ENCODE data around the gene MYO15A. TPM values are rescaled to one million over a fixed set of nuclear protein-coding genes. Genes with fewer than 3 reads are reported as not detected.

MYO15A gene
- polyA plus RNA-seq, 3 donors = 0.31 to 4.4 (median 0.56) TPM

DNA sequence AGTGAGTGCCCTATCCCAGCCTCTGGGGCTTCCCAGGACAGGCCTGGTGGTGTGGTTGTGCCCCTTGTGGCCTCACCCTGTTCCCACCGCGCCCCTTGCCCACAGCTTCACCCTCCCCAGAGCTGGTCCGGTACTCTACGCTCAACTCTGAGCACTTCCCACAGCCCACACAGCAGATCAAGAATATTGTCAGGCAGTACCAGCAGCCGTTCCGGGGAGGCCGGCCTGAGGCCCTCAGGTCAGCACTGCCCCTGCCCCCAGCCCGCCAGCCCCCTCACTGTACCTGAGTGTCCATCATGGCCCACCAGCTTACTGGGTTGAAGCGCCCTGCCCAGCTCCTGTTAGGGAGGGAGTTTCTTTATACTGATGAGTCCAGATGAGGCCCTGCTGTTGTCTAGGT is 42.7 kb downstream of the MYO15A start:
- intact Hi-C loops (cut with micrococcal nuclease) = loop anchor here in 1 of 2 donors (5.0 kb wide), 1 partner anchor 36 kb away; no protein-coding TSS in a partner anchor
- no peak overlapping the region for H3K4me3 Mint-ChIP-seq
- H3K27ac Mint-ChIP-seq = no peak overlapping the region

GRCh38 chr17:18155179-18155578 is 46.6 kb downstream of the MYO15A start:
- Histone ChIP-seq H3K4me3 (replicated peaks in 1 of 3; ENCODE audit: low read depth in 2 of 3, low read length in 3 of 3) (no peak overlapping the region), H3K4me2 (replicated peaks; ENCODE audit: extremely low read depth, low read length, poor library complexity, severe bottlenecking) (no peak overlapping the region), H4K20me1 (ENCODE audit: insufficient read depth, low read length) (no peaks in the 10 kb centered on the region), H3K79me2 (ENCODE audit: insufficient read depth, low read length) (no peaks in the 10 kb centered on the region), H3K9ac (ENCODE audit: insufficient read depth, low read length, poor library complexity, severe bottlenecking) (no peak overlapping the region), H2AFZ (ENCODE audit: insufficient read depth, low read depth, low read length, poor library complexity, severe bottlenecking) (no peak overlapping the region), H3K9me3 (replicated peaks in 1 of 2; ENCODE audit: control insufficient read depth in 1 of 2, insufficient read depth in 1 of 2, low read length in 2 of 2) (no peaks in the 10 kb centered on the region), H3K27ac (ENCODE audit: low read depth in 1 of 2, low read length in 2 of 2) (no peak overlapping the region), H3K4me1 (ENCODE audit: control insufficient read depth in 1 of 2, insufficient read depth in 2 of 2, low read length in 2 of 2) (peaks cover 17 to 37% of the 10 kb centered on the region in 2 donors), H3K27me3 (ENCODE audit: control insufficient read depth in 2 of 2, insufficient read depth in 2 of 2, low read length in 2 of 2) (no peaks in the 10 kb centered on the region), H3K36me3 (replicated peaks in 1 of 2; ENCODE audit: control insufficient read depth in 1 of 2, insufficient read depth in 2 of 2, low read length in 2 of 2) (no peaks in the 10 kb centered on the region)
- Mint-ChIP-seq H3K27ac (no peak overlapping the region), H3K27me3 (ENCODE audit: low read depth in 3 of 3) (peaks cover 0 to 10% (median 4%) of the 10 kb centered on the region in 3 donors), H3K36me3 (no peaks in the 10 kb centered on the region), H3K4me3 (no peak overlapping the region), H3K9me3 (no peaks in the 10 kb centered on the region), H3K4me1 (peaks cover 30% of the 10 kb centered on the region)
- WGBS (ENCODE audit: insufficient coverage) = 100% methylated on average over 3 of the region's 14 CpGs
- DNase-seq = no peak
- intact Hi-C loops (cut with micrococcal nuclease) = no loop called here
- TF ChIP-seq, protein P1, sequence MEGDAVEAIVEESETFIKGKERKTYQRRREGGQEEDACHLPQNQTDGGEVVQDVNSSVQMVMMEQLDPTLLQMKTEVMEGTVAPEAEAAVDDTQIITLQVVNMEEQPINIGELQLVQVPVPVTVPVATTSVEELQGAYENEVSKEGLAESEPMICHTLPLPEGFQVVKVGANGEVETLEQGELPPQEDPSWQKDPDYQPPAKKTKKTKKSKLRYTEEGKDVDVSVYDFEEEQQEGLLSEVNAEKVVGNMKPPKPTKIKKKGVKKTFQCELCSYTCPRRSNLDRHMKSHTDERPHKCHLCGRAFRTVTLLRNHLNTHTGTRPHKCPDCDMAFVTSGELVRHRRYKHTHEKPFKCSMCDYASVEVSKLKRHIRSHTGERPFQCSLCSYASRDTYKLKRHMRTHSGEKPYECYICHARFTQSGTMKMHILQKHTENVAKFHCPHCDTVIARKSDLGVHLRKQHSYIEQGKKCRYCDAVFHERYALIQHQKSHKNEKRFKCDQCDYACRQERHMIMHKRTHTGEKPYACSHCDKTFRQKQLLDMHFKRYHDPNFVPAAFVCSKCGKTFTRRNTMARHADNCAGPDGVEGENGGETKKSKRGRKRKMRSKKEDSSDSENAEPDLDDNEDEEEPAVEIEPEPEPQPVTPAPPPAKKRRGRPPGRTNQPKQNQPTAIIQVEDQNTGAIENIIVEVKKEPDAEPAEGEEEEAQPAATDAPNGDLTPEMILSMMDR (IDR thresholded peaks at IDR 0.05) = no peak

More for the DNA sequence above, 42.7 kb downstream of the MYO15A start:
- Histone ChIP-seq H2AFZ (ENCODE audit: insufficient read depth, low read depth, low read length, poor library complexity, severe bottlenecking) (no peak overlapping the region), H3K4me2 (replicated peaks; ENCODE audit: extremely low read depth, low read length, poor library complexity, severe bottlenecking) (no peak overlapping the region), H3K36me3 (replicated peaks in 1 of 2; ENCODE audit: control insufficient read depth in 1 of 2, insufficient read depth in 2 of 2, low read length in 2 of 2) (no peaks in the 10 kb centered on the region), H3K27ac (ENCODE audit: low read depth in 1 of 2, low read length in 2 of 2) (no peak overlapping the region), H3K4me3 (replicated peaks in 1 of 3; ENCODE audit: low read depth in 2 of 3, low read length in 3 of 3) (no peak overlapping the region), H3K9me3 (replicated peaks in 1 of 2; ENCODE audit: control insufficient read depth in 1 of 2, insufficient read depth in 1 of 2, low read length in 2 of 2) (no peaks in the 10 kb centered on the region), H4K20me1 (ENCODE audit: insufficient read depth, low read length) (no peaks in the 10 kb centered on the region), H3K79me2 (ENCODE audit: insufficient read depth, low read length) (no peaks in the 10 kb centered on the region), H3K4me1 (ENCODE audit: control insufficient read depth in 1 of 2, insufficient read depth in 2 of 2, low read length in 2 of 2) (peaks cover 11 to 16% of the 10 kb centered on the region in 2 donors), H3K9ac (ENCODE audit: insufficient read depth, low read length, poor library complexity, severe bottlenecking) (no peak overlapping the region), H3K27me3 (ENCODE audit: control insufficient read depth in 2 of 2, insufficient read depth in 2 of 2, low read length in 2 of 2) (no peaks in the 10 kb centered on the region)
- peaks cover 2 to 9% (median 2%) of the 10 kb centered on the region in 3 donors for H3K27me3 Mint-ChIP-seq (ENCODE audit: low read depth in 3 of 3)
- peaks cover 17% of the 10 kb centered on the region for H3K4me1 Mint-ChIP-seq
- 95% methylated on average over 5 of the region's 9 CpGs for WGBS (ENCODE audit: insufficient coverage)
- H3K9me3 Mint-ChIP-seq = no peaks in the 10 kb centered on the region
- H3K36me3 Mint-ChIP-seq = no peaks in the 10 kb centered on the region
- TF ChIP-seq, protein P1 (IDR thresholded peaks at IDR 0.05) = no peak
- no peak for DNase-seq

Data from CD14-positive monocyte (primary cell).